GM18502 (cell line): Measurements from ENCODE around the gene TRIM15.
"Not testable (repeated sequence)": the region's sequence is repeated elsewhere in the genome, so short reads cannot be mapped to it uniquely, and the experiment has no call there.

Source experiments
- ATAC-seq: cut with Tn5 transposase; IDR thresholded peaks from one replicate; pipeline ENCODE4 v1.9.1; 2021; ENCODE audit warnings: mild to moderate bottlenecking; ENCODE audit not compliant: unreplicated experiment, poor library complexity

TRIM15 gene

DNA sequence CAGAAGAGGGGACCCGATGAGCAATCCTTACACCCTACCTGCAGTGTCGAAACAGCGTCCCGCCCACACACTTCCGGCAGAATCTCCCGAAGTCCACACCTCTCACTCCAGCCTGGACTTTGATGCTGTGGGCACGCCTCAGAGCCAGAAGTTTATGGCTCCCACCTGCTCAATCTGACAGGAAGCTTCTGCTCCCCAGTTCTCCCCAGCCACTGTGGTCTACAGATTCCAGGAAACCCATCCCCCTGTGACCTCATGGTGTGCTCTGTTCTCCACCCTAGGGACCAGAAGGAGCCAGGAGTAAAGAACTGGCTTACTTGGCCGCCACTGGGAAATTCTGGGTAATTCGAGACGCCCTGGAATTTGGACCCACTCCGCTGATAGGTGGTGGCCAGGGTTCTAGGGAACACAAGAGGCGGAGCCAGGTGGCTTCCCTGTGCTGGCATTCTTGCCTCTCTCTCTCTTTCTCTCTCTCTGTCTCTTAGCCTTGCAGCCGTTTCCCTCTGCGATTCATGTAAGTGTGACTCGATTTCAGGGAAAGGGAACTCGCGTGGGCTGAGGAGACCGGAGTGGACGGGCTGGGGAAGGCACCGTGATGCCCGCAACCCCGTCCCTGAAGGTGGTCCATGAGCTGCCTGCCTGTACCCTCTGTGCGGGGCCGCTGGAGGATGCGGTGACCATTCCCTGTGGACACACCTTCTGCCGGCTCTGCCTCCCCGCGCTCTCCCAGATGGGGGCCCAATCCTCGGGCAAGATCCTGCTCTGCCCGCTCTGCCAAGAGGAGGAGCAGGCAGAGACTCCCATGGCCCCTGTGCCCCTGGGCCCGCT lies at the start of gene TRIM15:
TRIM15 (plus strand) TSS at position 457 of the 828 bp plus-strand sequence; CDS start at position 596, 139 bp downstream.
- ATAC-seq = no peak

DNA sequence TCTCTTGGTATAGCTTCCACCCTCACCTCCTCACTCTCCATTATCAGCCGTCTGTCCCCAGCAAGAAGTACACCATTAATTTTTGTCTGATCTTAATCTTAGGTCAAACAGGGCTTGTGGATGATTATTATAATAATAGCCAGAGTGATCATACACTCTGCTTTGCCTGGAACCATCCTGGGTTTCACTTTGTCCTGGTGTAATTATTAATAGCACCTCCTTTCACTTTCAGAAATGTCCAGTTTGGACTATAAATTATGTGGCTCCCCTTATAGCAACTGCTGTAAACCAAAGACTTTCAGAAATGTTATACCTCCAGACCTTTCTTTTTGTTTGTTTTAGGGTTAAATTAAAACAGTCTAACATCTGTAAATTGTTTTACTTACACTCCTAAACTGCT lies 49.5 kb upstream of the TRIM15 start:
- ATAC-seq = no peak

DNA sequence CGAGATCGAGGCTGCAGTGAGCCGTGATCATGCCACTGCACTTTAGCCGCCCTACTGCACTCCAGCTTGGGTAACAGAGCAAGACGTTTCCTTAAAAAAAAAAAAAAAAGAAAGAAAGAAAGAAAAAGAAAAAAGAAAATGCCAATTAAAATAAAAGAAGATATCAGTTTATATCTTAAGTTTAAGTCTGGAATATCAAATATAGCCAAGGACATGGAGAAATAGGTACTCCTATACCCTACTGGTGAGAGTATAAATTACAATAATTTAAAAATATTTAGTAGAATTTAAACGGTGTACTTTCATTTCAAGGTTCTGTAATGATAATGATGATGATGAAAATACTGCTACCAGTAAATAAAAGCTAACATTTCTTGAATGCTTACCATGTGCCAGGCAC lies 46.6 kb upstream of the TRIM15 start:
- ATAC-seq = no peak

DNA sequence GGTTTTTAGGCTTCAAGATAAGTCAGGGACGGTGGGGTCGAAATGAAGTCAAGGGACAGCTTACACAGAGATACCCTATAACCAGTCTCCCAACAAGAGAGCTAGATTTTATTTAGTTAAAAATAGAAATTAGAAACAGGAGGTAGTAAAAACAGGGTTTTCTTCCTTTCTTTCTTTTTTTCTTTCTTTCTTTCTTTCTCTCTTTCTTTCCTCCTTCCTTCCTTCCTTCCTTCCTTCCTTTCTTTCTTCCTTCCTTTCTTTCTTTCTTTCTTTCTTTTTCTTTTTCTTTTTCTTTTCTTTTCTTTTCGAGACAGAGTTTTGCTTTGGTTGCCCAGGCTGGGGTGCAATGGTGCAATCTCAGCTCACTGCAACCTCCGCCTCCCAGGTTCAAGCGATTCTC lies 44.7 kb upstream of the TRIM15 start:
- ATAC-seq = not testable (repeated sequence)

DNA sequence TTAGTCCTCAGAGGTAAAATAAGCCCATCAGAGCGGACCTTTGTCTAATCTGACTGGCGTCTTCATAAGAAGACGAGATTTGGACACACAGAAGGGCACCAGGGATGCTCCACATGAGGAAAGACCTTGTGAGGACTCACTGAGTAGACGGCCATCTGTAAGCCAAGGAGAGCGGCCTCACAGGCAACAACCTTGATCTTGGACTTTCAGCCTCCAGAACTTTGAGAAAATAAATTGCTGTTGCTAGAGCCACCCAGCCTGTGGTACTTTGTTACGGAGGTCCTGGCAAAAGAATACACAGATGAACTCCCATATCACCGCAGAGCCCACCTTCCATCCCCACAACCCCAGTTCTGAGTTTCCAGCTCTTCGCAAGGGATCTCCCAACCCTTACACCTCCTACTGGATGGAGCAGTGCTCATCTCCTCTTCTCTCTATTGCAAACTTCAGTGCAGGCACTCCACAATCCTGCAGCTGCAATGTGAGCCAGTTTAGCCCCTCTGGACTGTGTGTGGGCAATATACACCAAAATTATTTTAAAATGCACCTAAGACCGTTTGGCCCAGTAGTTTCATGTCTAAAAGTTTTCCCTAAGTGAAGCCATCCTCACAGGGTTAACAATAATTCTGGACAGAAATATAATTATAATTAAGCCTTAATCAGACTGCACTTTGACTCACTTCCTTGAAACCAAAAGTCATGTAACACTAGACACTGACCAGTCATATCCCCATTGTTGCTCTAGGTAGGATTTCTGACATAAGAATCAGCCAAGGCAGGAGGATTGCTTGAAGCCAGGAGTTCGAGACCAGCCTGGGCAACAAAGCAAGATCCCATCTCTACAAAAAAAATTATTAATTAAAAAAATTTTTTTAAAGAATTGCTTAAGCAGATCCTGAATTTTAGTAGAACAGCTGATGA lies 41.6 kb upstream of the TRIM15 start:
- ATAC-seq = no peak

DNA sequence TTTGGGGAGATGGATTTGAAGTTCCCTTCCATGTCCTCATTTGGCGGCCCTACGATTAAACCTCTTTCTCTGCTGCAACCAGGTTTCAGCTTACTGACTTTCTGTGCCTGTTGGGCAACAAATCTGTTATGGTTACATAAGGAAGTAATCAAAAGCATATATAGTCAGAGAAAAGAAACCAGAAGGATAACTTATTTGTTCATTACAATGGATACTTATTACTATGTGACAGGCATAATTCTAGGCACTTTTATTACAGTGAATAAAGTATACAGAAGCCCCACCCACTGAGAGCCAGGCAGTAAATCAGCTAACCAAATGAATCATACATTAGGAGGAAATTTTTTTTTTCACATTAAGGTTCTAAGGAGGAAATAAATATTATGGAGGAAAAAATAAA lies 40.8 kb upstream of the TRIM15 start:
- no peak for ATAC-seq

DNA sequence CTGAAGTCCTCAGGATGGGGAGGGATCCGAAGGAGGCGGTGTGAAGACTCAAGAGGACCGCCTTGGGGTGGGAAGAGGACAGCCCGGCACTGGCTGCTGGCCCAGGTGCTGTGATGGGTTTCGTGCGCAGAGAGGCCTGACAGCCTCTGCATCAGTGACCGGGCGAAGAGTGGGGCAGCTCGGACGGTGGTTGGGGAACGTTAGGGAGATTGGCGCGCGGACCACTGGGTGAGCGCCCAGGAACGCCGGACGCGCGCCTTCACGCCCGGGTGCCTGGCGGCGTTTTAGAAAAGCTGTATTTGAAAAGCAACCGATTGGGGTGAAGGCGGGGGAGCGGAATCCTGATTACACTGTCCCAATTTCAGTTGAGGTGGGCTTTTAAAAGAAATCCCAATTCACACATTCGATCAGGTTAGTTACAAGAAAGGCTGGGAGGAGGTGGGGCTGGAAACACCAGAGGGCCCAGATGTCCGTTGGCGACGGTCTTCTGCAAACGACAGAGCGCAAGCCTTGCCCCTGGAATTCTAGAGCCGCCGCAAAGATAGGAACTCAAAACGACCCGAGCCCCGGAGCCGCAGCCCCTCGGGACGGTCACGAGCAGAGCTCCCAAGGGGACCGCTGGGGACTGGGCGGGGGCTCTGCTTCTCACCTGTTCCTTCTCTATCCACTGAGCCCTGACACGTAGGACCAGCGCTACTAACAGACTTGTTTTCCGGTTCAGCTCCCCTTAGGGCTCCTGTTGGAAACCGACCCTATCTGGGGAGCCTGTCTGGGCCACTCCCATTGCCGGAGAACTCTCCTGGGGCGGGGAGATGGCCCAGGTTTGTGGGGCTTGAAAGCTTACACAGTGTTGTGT lies 35.9 kb upstream of the TRIM15 start:
- ATAC-seq = no peak

DNA sequence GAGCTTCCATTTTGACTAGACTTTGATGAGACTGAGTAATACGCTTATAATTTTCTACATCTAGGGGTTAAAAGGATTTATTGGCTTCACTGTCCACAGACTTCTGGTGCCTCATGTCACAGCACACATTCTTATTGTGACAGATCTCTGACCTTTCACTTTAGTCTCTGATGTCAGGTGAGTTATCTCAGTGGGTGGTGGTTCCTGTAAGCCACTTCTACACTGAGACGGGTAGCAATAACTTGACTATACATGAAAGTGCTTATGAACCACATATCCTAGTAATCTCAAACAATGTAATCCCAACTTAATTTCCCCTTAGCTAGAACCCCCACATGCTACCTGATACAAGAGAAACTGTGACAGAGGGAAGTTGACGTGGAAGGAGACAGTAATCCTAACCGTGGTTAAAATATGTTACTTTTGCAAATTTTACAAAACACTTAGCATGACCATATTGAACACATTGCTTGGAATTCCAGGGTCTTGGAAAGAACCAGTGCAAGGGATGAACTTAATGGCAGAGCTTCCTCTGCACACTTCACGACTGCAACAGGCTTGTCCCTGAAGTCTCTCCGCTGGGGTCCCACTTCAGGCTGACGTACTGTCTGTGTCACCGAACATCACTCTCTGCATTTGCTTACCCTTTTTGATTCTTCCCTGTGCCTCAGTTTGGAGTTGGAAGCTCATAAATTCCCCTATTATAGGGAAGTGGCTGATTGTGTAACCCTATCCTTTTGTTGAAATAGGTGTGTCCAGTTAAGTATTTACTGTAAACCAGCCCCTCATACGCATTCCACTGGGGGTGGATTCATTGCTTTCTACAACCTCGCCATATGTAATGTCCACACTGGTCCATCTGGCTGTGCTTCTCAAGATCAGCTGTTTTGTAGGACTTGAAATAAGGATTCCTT lies 33.8 kb upstream of the TRIM15 start:
- ATAC-seq = no peak

DNA sequence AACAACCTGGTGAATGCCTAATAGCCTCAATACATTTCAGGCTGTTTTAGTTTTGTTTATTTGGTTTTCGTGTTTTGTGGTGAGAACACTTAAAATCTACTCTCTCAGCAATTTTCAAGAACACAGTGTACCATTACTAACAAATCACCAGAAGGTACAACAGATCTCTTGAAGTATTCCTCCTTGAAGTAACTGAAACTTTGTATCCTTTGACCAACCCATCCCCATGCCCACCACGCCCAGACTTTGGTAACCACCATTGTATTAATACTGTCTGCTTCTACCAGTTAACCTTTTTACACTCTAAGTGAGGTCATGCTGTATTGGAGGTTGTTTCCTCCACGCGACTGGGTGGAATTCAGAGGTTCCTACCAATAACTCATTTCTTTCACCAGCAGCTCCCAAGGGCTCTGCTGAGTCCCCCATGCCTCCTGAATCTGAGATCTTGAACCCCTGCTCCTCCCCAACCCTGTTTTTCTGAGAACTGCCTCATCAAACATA lies 33.1 kb upstream of the TRIM15 start:
- no peak for ATAC-seq

DNA sequence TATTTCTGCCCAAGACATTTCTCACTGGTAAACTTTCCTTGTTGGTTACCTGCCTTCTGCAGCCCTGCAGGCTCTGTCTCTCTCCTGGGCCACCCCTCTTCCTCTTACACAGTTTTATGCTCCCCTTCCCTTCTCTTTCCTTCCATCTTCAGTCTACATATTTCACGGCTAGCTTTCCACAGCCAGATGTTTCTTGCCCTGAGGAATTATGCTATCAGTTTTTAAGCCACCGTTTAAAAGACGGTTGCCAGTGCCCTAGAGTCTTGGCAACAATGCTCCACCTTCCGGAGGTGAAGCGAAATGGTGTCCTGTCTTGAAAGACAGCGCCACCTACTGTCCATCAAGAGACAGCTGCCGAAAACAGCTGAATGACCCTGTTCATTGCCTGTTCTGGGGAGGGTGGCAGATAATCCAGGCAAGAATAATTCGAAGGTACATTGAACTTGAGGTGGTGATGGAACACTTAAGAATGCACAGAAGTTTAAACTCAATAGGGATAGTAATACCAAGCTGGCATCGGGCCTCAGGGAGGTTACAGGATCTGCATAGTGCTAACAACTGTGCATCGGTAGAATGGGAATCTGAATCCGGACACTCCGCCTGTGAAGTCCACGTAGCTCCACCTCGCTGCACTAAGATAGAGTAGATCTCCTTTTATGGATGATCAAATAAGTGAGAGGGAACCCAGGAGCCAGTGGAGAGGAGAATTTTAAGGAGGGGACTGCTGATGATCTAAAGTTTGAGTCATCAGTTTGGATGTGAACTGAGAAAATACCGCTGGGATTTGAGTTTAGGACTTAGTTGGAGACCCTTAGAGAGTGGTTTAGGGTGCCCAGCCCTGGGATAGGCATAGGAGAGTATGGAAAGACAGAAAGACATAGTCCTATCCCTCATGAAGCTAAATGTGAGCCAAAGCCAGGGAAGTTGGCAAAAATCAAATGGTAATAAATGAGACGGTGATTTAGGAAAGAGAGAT lies 32.2 kb upstream of the TRIM15 start:
- peak; percentile 60 for ATAC-seq

DNA sequence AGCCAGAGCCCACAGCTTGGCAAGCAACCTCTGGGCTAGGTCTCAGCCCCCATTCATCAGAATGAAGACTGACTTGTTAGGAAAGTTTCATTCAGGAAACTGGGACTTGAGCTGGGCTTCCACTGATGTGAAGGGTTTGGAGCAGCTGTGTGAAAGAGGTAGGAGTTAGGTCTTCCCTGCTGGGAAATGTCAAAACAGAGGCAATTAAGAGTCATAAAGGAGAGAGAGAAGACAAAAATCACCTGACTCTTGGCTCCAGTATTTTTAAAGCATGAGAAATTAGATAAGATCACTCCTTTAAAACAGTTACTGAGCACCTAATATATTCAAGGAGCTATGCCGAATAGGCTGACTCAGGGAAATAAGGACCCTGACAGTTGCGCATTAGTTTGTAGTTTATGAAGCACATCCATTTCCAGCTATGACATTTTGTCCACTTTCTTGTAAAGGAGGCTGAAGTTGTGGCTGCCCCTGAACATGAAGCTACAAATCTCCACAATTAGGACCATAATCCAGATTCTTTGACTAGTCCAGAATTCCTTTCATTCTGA lies 31.3 kb upstream of the TRIM15 start:
- ATAC-seq = no peak

DNA sequence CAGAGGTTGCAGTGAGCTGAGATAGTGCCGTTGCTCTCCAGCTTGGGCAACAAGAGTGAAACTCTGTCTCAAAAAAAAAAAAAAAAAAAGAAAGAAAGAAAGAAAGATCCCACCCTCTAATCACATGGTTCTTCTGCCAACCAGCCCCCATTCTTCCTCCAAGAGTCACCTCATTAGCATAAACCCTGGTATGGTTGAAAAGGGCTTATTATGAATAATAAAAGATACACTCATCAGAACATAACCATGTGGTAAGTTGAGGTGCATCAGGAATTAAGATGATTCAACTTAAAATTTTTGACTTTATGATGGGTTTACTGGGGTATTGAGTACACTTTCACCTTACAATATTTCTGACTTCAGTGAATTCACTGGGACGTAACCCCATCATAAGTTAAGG lies 28.2 kb upstream of the TRIM15 start:
- no peak for ATAC-seq

DNA sequence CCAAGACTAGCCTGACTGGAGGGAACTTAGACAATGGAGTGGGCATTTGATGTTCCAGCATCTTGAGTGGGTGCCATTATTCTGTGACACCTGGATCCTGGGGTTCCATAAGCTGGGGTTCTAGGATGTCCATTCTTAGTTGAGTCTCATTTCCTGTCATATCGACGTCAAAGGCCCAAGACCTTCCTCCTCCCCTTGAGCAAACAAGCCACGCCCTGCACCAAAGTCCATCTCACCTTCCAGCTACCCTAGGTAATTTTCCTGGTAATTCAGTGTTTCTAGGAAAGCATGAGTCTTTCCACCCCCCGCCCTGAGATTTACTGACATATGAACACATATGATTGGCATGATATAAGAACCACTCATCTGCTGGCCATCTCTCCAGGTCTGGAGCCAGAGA lies 27.6 kb upstream of the TRIM15 start, which contains the start of gene TRIM40:
TRIM40 (plus strand) TSS at position 384 of the 400 bp plus-strand sequence. CDS start 897 bp downstream, outside the sequence.
- no peak for ATAC-seq

DNA sequence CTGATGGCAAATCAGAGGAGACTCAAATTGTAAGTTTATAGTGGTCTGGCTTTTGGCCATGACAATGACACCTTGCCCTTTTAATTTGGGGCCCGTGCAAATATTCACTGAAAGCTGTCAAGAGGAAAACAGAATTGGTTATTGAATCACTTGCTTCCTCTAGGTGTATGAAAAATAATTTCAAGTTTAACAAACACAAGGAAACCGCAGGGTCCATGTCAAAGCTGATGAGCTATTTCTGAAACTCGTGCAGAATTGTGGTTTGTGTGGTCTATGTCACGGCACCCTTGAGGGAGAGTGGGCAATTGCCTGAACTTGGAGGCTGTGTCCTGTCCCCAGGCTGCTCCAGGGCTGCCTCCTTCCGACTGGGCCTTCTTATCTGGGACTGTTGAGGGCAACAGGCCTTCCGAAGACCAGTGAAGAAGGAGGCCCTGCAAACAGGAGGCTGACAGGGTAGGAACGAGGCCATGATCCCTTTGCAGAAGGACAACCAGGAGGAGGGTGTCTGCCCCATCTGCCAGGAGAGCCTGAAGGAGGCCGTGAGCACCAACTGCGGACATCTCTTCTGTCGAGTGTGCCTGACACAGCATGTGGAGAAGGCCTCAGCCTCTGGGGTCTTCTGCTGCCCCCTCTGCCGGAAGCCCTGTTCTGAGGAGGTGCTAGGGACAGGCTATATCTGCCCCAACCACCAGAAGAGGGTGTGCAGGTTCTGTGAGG lies 26.6 kb upstream of the TRIM15 start:
- ATAC-seq = no peak

DNA sequence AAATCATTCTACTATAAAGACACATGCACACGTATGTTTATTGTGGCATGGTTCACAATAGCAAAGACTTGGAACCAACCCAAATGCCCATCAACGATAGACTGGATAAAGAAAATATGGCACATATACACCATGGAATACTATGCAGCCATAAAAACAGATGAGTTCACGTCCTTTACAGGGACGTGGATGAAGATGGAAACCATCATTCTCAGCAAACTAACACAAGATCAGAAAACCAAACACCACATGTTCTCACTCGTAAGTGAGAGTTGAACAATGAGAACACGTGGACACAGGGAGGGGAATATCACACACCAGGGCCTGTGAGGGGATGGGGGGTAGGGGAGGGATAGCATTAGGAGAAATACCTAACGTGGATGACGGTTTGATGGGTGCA lies 23.1 kb upstream of the TRIM15 start:
- ATAC-seq = not testable (repeated sequence)

DNA sequence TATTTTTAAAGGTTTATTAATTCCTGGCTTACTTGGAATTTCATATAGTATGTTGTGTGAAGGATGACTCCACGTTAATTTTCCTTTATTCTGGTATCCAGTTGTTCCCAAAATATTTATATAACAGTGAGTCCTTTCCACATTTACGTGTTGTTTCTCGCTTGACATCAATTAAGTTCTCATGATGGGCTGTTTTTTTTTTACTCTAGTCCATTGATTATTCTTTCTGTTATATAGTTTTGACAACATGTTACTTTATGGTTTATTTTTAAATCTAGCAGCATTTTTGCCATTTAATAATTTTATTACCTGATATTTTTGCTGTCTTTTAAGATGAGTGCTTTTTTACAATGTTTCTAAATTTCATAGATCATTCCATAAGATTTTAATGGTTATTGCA lies 20.7 kb upstream of the TRIM15 start:
- no peak for ATAC-seq

DNA sequence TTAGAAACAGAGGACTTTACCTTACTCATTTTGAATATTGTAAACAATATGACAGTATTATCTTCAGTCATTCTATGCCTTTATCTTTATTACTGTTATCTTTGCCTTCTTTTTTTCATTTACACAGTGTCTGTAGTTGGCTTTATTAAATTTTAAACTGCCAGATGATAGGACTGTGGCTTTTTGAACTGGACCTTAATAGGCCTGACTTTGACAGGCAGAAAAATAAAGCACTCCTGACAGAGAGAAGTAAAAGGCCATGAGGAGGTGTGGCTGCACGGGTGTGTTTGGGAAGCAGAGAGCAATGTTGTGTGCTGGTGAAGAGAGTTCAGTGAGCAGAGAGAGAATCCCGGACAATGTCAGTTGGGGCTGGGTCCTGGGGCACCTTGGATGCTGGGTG lies 19.6 kb upstream of the TRIM15 start:
- ATAC-seq = no peak
